ENCODE data around the gene TCERG1L.

- no peak for TF ChIP-seq CTCF (IDR thresholded peaks at IDR 0.05)
- TF ChIP-seq POLR2A (IDR thresholded peaks at IDR 0.05), result no peak
Measured at GRCh38 chr10:131109291-131109690, 202.2 kb downstream of the TCERG1L start.

Data from body of pancreas (tissue), 4 donors.